ENCODE measurements around the gene ARAP1.

Gene ARAP1

GRCh38 chr11:72751116-72752087 is 806 bp downstream of the ARAP1 start:
- TF ChIP-seq CTCF (IDR thresholded peaks at IDR 0.05; ENCODE audit: control extremely low read depth, extremely low read depth, low read depth, missing control alignments) = no peak
- DNase-seq (ENCODE audit: extremely low spot score) = no peak
- ChIA-PET CTCF (interaction anchor here (1.1 to 2.8 kb wide), 4 partner anchors 10 to 61 kb away, joined by 4 to 14 read pairs (median 6); partner anchors contain the start of gene STARD10), POLR2A (no interaction called here)

- DNase-seq (ENCODE audit: extremely low spot score) = no peak
- POLR2A ChIA-PET = no interaction called here
- no peak for TF ChIP-seq CTCF (IDR thresholded peaks at IDR 0.05; ENCODE audit: control extremely low read depth, extremely low read depth, low read depth, missing control alignments)
- CTCF ChIA-PET = interaction anchor here (0.8 to 2.8 kb wide), 6 partner anchors 10 to 62 kb away, joined by 3 to 14 read pairs (median 4); partner anchors contain the start of gene STARD10
Observed at GRCh38 chr11:72750556-72751115, 1.6 kb downstream of the ARAP1 start.

GRCh38 chr11:72750086-72750485 is 2.1 kb downstream of the ARAP1 start:
- DNase-seq (ENCODE audit: extremely low spot score) = no peak
- POLR2A ChIA-PET = no interaction called here
- CTCF ChIA-PET = interaction anchor here (0.8 to 2.8 kb wide), 8 partner anchors 9 to 63 kb away, joined by 3 to 14 read pairs (median 4); partner anchors contain the start of gene STARD10
- no peak for TF ChIP-seq CTCF (IDR thresholded peaks at IDR 0.05; ENCODE audit: control extremely low read depth, extremely low read depth, low read depth, missing control alignments)

GRCh38 chr11:72747289-72747855 is 4.8 kb downstream of the ARAP1 start:
- POLR2A ChIA-PET = interaction anchor here (0.6 kb wide), 1 partner anchor 395 kb away, joined by 4 read pairs; the partner anchor contains the start of gene FCHSD2
- CTCF ChIA-PET = interaction anchor here (1.0 to 1.6 kb wide), 5 partner anchors 16 to 47 kb away, joined by 3 to 4 read pairs (median 3); partner anchors contain the start of gene STARD10
- no peak for DNase-seq (ENCODE audit: extremely low spot score)
- TF ChIP-seq CTCF (IDR thresholded peaks at IDR 0.05; ENCODE audit: control extremely low read depth, extremely low read depth, low read depth, missing control alignments) = no peak

- DNase-seq (ENCODE audit: extremely low spot score) = no peak
- POLR2A ChIA-PET = interaction anchor here (0.6 kb wide), 1 partner anchor 396 kb away, joined by 4 read pairs; the partner anchor contains the start of gene FCHSD2
- CTCF ChIA-PET = interaction anchor here (0.7 to 1.8 kb wide), 8 partner anchors 9 to 66 kb away, joined by 3 to 5 read pairs (median 3); partner anchors contain the start of gene STARD10
- no peak for TF ChIP-seq CTCF (IDR thresholded peaks at IDR 0.05; ENCODE audit: control extremely low read depth, extremely low read depth, low read depth, missing control alignments)
Observed at GRCh38 chr11:72746821-72747220, 5.4 kb downstream of the ARAP1 start.

Measured in GM10248 (cell line).